ENCODE results near the gene HAL.

The HAL gene

DNA sequence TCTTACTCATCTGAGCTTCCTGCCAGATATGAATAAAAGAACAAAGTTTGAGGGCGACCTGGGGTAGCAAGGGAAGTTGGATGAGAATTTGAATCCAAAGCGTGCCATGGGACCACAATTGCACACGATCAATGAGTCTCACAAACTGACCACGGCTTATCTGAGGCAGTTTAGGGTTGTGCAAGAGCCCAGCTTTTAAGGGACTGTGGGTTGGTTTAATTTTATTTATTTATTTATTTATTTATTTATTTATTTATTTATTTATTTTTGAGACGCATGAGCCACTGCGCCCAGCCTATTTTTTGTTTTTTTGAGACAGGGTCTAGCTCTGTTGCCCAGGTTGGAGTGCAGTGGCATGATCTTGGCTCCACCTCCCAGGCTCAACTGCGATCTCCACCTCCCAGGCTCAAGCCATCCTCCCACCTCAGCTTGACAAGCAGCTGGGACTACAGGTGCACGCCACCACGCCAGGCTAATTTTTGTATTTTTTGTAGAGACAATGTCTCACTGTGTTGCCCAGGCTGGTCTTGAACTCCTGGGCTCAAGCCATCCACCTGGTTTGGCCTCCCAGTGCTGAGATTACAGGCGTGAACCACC, 51.9 kb downstream of the HAL start:
- Histone ChIP-seq H3K9me3 (replicated peaks in 1 of 11) (no peaks in the 10 kb centered on the region), H3K36me3 (no peaks in the 10 kb centered on the region), H3K4me2 (peak overlapping the region in 8 of 11 experiments; percentile 75 to 99 (median 97); a peak in 12 of 22 replicates), H3K4me1 (peaks cover 4 to 13% (median 8%) of the 10 kb centered on the region in 10 experiments; a peak in 16 of 20 replicates), H4K20me1 (no peaks in the 10 kb centered on the region), H3K9ac (no peak overlapping the region), H3K27me3 (no peaks in the 10 kb centered on the region), H3K4me3 (peak overlapping the region in 4 of 10 experiments; percentile 72 to 85 (median 76); a peak in 5 of 20 replicates), H3K27ac (no peak overlapping the region)
- no peak for TF ChIP-seq Cebpa-rat (IDR thresholded peaks at IDR 0.05)

DNA sequence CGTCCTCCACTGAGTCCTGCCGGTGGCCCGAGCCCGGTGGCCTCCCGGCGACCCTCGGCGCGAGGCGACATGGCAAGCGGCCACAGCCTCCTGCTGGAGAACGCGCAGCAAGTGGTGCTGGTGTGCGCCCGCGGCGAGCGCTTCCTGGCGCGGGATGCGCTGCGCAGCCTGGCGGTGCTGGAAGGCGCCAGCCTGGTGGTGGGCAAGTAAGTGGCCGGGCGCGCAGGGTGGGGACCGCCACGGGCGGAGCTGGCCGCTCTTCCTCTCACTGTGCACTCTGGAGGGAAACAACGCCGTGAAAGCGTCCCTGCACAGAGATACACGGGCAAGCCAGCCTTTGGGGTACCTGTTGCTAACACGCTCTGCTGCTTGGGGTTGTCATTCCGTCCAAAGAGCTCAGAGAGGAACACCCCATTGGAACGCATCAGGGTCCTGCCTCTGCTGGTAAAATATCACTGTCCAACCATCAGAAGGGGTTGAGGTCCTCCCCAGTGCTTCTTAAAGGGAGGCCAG, 52.8 kb downstream of the HAL start, which contains the start of gene AMDHD1:
TSS of gene AMDHD1 (plus strand) at position 2 of the 513 bp plus-strand sequence. CDS start at position 70, 68 bp downstream.
- H4K20me1 ChIP-seq: no peaks in the 10 kb centered on the region
- peak within 1 kb of the TSS; percentile 81 to 92 (median 86) for H3K27ac ChIP-seq
- no peaks in the 10 kb centered on the region for H3K36me3 ChIP-seq
- H3K4me1 ChIP-seq: peaks cover 4 to 13% (median 8%) of the 10 kb centered on the region in 10 experiments; a peak in 16 of 20 replicates
- no peaks in the 10 kb centered on the region for H3K27me3 ChIP-seq
- peak within 1 kb of the TSS; percentile 75 to 99 (median 95) for H3K4me2 ChIP-seq
- TF ChIP-seq Cebpa-rat (IDR thresholded peaks at IDR 0.05): no peak
- peak within 1 kb of the TSS; percentile 84 to 90 (median 88) for H3K9ac ChIP-seq
- H3K4me3 ChIP-seq: peak within 1 kb of the TSS; percentile 69 to 85 (median 76)
- no peaks in the 10 kb centered on the region for H3K9me3 ChIP-seq (replicated peaks in 1 of 11)

GRCh38 chr12:95942524-95943329, 53.4 kb downstream of the HAL start, which contains the start of gene CCDC38:
Gene CCDC38, minus strand, starts transcription at chr12:95942614. Its CDS starts 6,105 bp downstream, at chr12:95936509.
- Histone ChIP-seq H3K27me3 (no peaks in the 10 kb centered on the region), H3K27ac (peak within 1 kb of the TSS; percentile 81 to 92 (median 86)), H4K20me1 (no peaks in the 10 kb centered on the region), H3K4me1 (peaks cover 4 to 16% (median 9%) of the 10 kb centered on the region in 10 experiments; a peak in 17 of 20 replicates), H3K4me2 (peak within 1 kb of the TSS; percentile 75 to 99 (median 95)), H3K9ac (peak within 1 kb of the TSS; percentile 84 to 90 (median 88)), H3K9me3 (replicated peaks in 1 of 11) (no peaks in the 10 kb centered on the region), H3K36me3 (no peaks in the 10 kb centered on the region), H3K4me3 (peak within 1 kb of the TSS; percentile 69 to 85 (median 76))
- TF ChIP-seq Cebpa-rat (IDR thresholded peaks at IDR 0.05): no peak

DNA sequence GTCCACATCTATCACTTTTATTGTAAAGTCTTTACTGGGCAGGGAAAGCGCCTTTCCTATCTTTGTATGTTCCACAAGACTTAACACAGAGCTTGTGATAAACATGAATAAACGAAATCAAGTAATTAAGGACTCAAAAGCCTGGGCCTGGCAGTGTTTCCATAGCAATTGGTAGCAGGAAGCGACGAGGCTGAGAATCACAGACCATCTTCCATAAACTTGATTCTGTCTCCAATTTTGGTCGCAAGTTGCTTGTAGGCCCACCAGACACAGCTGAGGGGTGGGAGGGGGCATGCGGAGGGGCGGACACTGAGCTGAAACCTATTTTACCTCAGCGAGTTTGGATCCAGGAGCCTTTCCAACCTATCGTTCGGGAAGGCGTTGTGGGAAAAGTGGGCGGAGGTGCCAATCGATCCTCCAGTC, 54.0 kb downstream of the HAL start:
- peak overlapping the region; percentile 75 to 99 (median 95) for H3K4me2 ChIP-seq
- no peaks in the 10 kb centered on the region for H3K27me3 ChIP-seq
- no peaks in the 10 kb centered on the region for H3K9me3 ChIP-seq (replicated peaks in 1 of 11)
- peak overlapping the region; percentile 81 to 92 (median 86) for H3K27ac ChIP-seq
- H3K4me1 ChIP-seq: peaks cover 4 to 21% (median 9%) of the 10 kb centered on the region in 10 experiments; a peak in 17 of 20 replicates
- no peak for TF ChIP-seq Cebpa-rat (IDR thresholded peaks at IDR 0.05)
- H3K36me3 ChIP-seq: no peaks in the 10 kb centered on the region
- H3K9ac ChIP-seq: peak overlapping the region; percentile 84 to 90 (median 88)
- H4K20me1 ChIP-seq: no peaks in the 10 kb centered on the region
- H3K4me3 ChIP-seq: peak overlapping the region; percentile 69 to 85 (median 76)

GRCh38 chr12:95940514-95940913, 55.6 kb downstream of the HAL start:
- Histone ChIP-seq H3K27ac (no peak overlapping the region), H3K9ac (no peak overlapping the region), H3K4me1 (peaks cover 4 to 21% (median 9%) of the 10 kb centered on the region in 10 experiments; a peak in 17 of 20 replicates), H3K27me3 (no peaks in the 10 kb centered on the region), H3K4me2 (no peak overlapping the region), H3K9me3 (replicated peaks in 1 of 11) (no peaks in the 10 kb centered on the region), H3K4me3 (no peak overlapping the region), H3K36me3 (no peaks in the 10 kb centered on the region), H4K20me1 (no peaks in the 10 kb centered on the region)
- TF ChIP-seq Cebpa-rat (IDR thresholded peaks at IDR 0.05): no peak

Measured in BLaER1 treated with 17β-estradiol and CSF1 and Interleukin-3, amounts not matched to agents 10 nM and 100 nM (cell line).